ENCODE measurements around the gene DNAJC6. TPM values are rescaled to one million over a fixed set of nuclear protein-coding genes. Genes with fewer than 3 reads are reported as not detected.

The DNAJC6 gene
- total RNA-seq, 6 experiments from 2014 or later: 13.5 to 17.7 (median 15.3) TPM

- Mint-ChIP-seq H3K27ac (peak overlapping the region; percentile 95), H3K36me3 (ENCODE audit: low read depth) (peaks cover 41% of the 10 kb centered on the region), H3K4me1 (ENCODE audit: low read depth) (peaks cover 41% of the 10 kb centered on the region), H3K4me3 (peak overlapping the region; percentile 76), H3K9me3 (no peaks in the 10 kb centered on the region), H3K27me3 (ENCODE audit: insufficient read depth) (no peaks in the 10 kb centered on the region; the same call in 1 of the 2 replicates)
- TF ChIP-seq CTCF (IDR thresholded peaks at IDR 0.05): no peak
- peak; percentile 83 for DNase-seq
These were observed 120.5 kb downstream of the DNAJC6 start for GRCh38 chr1:65429806-65430205.

GRCh38 chr1:65431111-65431705 lies 121.9 kb downstream of the DNAJC6 start:
- peak overlapping the region; percentile 95 for H3K27ac Mint-ChIP-seq
- DNase-seq: peak; percentile 59
- peaks cover 54% of the 10 kb centered on the region for H3K4me1 Mint-ChIP-seq (ENCODE audit: low read depth)
- H3K36me3 Mint-ChIP-seq (ENCODE audit: low read depth): peaks cover 29% of the 10 kb centered on the region
- TF ChIP-seq CTCF (IDR thresholded peaks at IDR 0.05): peak; percentile 88
- no peaks in the 10 kb centered on the region for H3K27me3 Mint-ChIP-seq (ENCODE audit: insufficient read depth)
- no peaks in the 10 kb centered on the region for H3K9me3 Mint-ChIP-seq
- peak overlapping the region; percentile 41; the same call in 1 of the 2 replicates for H3K4me3 Mint-ChIP-seq

- Mint-ChIP-seq H3K4me1 (ENCODE audit: low read depth) (peaks cover 56% of the 10 kb centered on the region), H3K36me3 (ENCODE audit: low read depth) (peaks cover 25% of the 10 kb centered on the region), H3K27me3 (ENCODE audit: insufficient read depth) (no peaks in the 10 kb centered on the region), H3K4me3 (no peak overlapping the region), H3K27ac (no peak overlapping the region), H3K9me3 (no peaks in the 10 kb centered on the region)
- no peak for TF ChIP-seq CTCF (IDR thresholded peaks at IDR 0.05)
- DNase-seq: no peak
These were observed 123.6 kb downstream of the DNAJC6 start for GRCh38 chr1:65432918-65433317.

GRCh38 chr1:65434255-65434654 lies 124.9 kb downstream of the DNAJC6 start:
- H3K27ac Mint-ChIP-seq: peak overlapping the region; percentile 58; the same call in 1 of the 2 replicates
- H3K4me3 Mint-ChIP-seq: no peak overlapping the region
- no peaks in the 10 kb centered on the region for H3K27me3 Mint-ChIP-seq (ENCODE audit: insufficient read depth)

GRCh38 chr1:65434760-65435159 lies 125.4 kb downstream of the DNAJC6 start:
- Mint-ChIP-seq H3K4me1 (ENCODE audit: low read depth) (peaks cover 40% of the 10 kb centered on the region), H3K27me3 (ENCODE audit: insufficient read depth) (no peaks in the 10 kb centered on the region), H3K27ac (peak overlapping the region; percentile 58; the same call in 1 of the 2 replicates), H3K4me3 (no peak overlapping the region), H3K36me3 (ENCODE audit: low read depth) (peaks cover 15% of the 10 kb centered on the region), H3K9me3 (no peaks in the 10 kb centered on the region)
- TF ChIP-seq CTCF (IDR thresholded peaks at IDR 0.05): no peak
- DNase-seq: no peak

More at GRCh38 chr1:65434255-65434654, 124.9 kb downstream of the DNAJC6 start:
- H3K4me1 Mint-ChIP-seq (ENCODE audit: low read depth): peaks cover 45% of the 10 kb centered on the region
- H3K36me3 Mint-ChIP-seq (ENCODE audit: low read depth): peaks cover 16% of the 10 kb centered on the region
- DNase-seq: no peak
- no peaks in the 10 kb centered on the region for H3K9me3 Mint-ChIP-seq
- peak; percentile 67 for TF ChIP-seq CTCF (IDR thresholded peaks at IDR 0.05)
